Heart right ventricle (tissue), 16 donors: ENCODE results near the gene CPXM2. TPM values are rescaled to one million over a fixed set of nuclear protein-coding genes. Genes with fewer than 3 reads are reported as not detected.

Experiments
- ATAC-seq, 8 donors: fragments of 200-7000 bp; cut with Tn5 transposase; one replicate each; pipeline ENCODE4 v1.9.1; 2020; ENCODE audit warnings: mild to moderate bottlenecking in 8 of 8, moderate library complexity in 8 of 8, moderate number of reproducible peaks in 1 of 8
- DNase-seq, 2 donors: peaks; one replicate each; pipeline ENCODE4 v3.0.0-alpha.2; 2020
- H3K27ac ChIP-seq, 10 donors: fragments of 200-600 bp; sonication (generic) in 2 of 10; one replicate each; pipeline versions ENCODE4 v1.5.0 to v1.8.0; 2020 to 2022; ENCODE audit warnings: mild to moderate bottlenecking in 3 of 10
- H3K27me3 ChIP-seq, 7 donors: fragments of 200-600 bp; one replicate each; pipeline ENCODE4 v1.8.0; 2021 to 2022; ENCODE audit warnings: mild to moderate bottlenecking in 2 of 7
- H3K36me3 ChIP-seq, 9 donors: fragments of 200-600 bp; sonication (generic) in 1 of 9; one replicate each; pipeline versions ENCODE4 v1.5.0 to v1.8.0; 2020 to 2022; ENCODE audit warnings: mild to moderate bottlenecking in 2 of 9
- H3K4me1 ChIP-seq, 9 donors: fragments of 200-600 bp; sonication (generic) in 1 of 9; one replicate each; pipeline versions ENCODE4 v1.5.0 to v1.8.0; 2020 to 2022; ENCODE audit warnings: mild to moderate bottlenecking in 4 of 9
- H3K4me3 ChIP-seq, 10 donors: fragments of 200-600 bp; sonication (generic) in 2 of 10; one replicate each; pipeline versions ENCODE4 v1.5.0 to v1.8.0; 2020 to 2022; ENCODE audit warnings: mild to moderate bottlenecking in 7 of 10, moderate library complexity in 2 of 10
- H3K9me3 ChIP-seq, 11 donors: fragments of 200-600 bp in 10 of 11; sonication (generic) in 2 of 11; one replicate each; pipeline versions ENCODE4 v1.5.0 to v1.8.0; 2013 to 2022; ENCODE audit warnings: mild to moderate bottlenecking in 2 of 11, control low read depth in 1 of 11, moderate library complexity in 1 of 11
- CTCF ChIP-seq, 9 donors: fragments of 200-600 bp; sonication (generic) in 2 of 9; IDR thresholded peaks; one replicate each; pipeline versions ENCODE4 v1.5.0 to v1.8.0; 2021 to 2022; ENCODE audit warnings: antibody characterized with exemption in 9 of 9, mild to moderate bottlenecking in 5 of 9, moderate library complexity in 1 of 9
- WGBS, 2 donors: extraction: QIAGEN DNeasy Blood & Tissue Kit; methylation state at CpG; one replicate each; pipeline ENCODE4 v1.1.7; 2013; ENCODE audit warnings: inconsistent platforms in 1 of 2; 5-methylcytosine and 5-hydroxymethylcytosine counted together
- intact Hi-C, 10 donors: fragments of 100-400 bp; cut with DNase I; formaldehyde crosslinking; loops; one replicate each; pipeline versions ENCODE4 v1.11.1 to v1.14.2; 2022
- polyA plus RNA-seq, 2 donors: library from polyadenylated mRNA; stranded (reverse); fragments of 200-250 nt; gene quantifications; one replicate each; pipeline ENCODE4 v1.2.3, GENCODE V29; 2013
- total RNA-seq, 10 donors: library from RNA; stranded (reverse); fragmentation: NEBNext Ultra II Directional in 3 of 10; extraction: Animal tissue kit (Norgen Biotek cat#: 25700) in 3 of 10; gene quantifications; one replicate each; pipeline versions ENCODE4 v1.2.1 to v1.2.4, GENCODE V29; 2021 to 2023
- donor health status: Arrhythmogenic right ventricular cardiomyopathy.
- donor health status: ischemic (EF 13 %, LVEDD 7.1; RV severe dilation, severe dysfunction).
- donor health status: healthy with polysubstance abuse.
- donor health status: DM: no; HTN: yes; CAD: no.
- donor health status: DM: no; HTN: no; CAD: no.
- donor health status: ischemic (EF 25% LVEDD 6.9; RV normal size, moderate dysfunction).
- donor health status: ischemic (EF 25% LVEDD 5.7; RV mildly dilated, moderate dysfunction).
- donor health status: healthy.
- donor health status: DM: yes; HTN: yes; CAD: no.
- donor health status: Ischemic cardiomyopathy.
- donor health status: ischemic (EF 35%, LVEDD 5.7; RV mildly dilated, moderate dysfunction).
- donor health status: nonischemic (EF 11% LVEDD 7.7; RV severe dilation, severe dysfunction).
- donor health status: DM: yes; HTN: yes; CAD: no.
- donor health status: PGD.
- donor health status: ischemic (EF 29% LVEDD 5.4; RV normal size, mild dysfunction).
- donor health status: nonischemic (EF 23%, LVEDD 6.1; RV moderate dilation, normal function).

CPXM2 gene
- total and polyA plus RNA-seq, 12 donors, result 2.0 to 9.8 (median 3.8) TPM

DNA sequence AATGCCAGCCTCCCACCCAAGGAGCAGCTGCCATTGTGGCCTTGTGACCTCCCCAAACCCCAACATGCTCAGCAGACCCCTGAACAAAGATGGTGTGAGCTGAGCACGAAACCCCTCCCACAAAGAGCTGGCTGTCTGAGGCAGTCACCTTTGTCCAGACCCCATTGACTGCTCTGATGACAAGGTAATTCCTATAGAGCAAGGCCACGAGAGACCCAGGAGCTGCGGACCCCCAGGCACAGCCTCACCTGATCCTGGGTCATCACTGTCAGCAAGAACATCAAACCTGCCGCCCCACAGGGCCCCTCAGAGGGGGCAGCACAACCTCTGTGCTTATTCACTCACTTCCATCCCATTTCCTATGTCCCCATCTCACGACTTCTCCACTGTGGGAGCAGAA lies 102.6 kb downstream of the CPXM2 start:
- Histone ChIP-seq H3K9me3 (peaks cover 0 to 17% (median 0%) of the 10 kb centered on the region in 11 donors), H3K4me3 (no peak overlapping the region), H3K27ac (no peak overlapping the region), H3K27me3 (peaks cover 0 to 8% (median 0%) of the 10 kb centered on the region in 7 donors), H3K4me1 (peaks cover 0 to 6% (median 0%) of the 10 kb centered on the region in 9 donors), H3K36me3 (no peaks in the 10 kb centered on the region)
- no peak for TF ChIP-seq CTCF (IDR thresholded peaks at IDR 0.05)
- intact Hi-C loops, result no loop called here
- DNase-seq (no peak), ATAC-seq (no peak)
- 83 to 86% methylated on average over 5 of the region's 5 CpGs for WGBS, 2 donors

DNA sequence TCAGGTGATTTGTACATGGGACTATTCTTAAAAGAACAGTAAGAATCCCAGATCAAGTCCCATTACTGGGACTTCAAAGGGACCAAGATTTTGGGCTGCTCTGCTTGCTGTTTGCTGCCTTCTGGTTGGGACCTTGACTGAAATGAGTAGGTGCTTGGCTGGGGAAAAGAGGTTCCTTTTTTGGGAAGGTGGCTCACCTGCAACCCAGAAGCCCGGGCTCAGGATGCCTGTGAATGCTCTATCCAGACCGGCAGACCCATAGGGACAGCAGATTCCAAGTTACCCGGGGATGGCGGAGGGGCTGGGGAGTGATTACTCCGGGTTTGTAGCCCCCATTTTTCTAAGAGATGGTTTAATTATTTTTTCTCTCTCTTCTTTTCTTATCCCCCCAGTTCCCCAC lies 104.0 kb downstream of the CPXM2 start:
- WGBS, 2 donors, result 76 to 83% methylated on average over 5 of the region's 5 CpGs
- no peak for TF ChIP-seq CTCF (IDR thresholded peaks at IDR 0.05)
- intact Hi-C loops, result no loop called here
- DNase-seq, result no peak
- peaks cover 0 to 17% (median 0%) of the 10 kb centered on the region in 11 donors for H3K9me3 ChIP-seq
- H3K36me3 ChIP-seq, result no peaks in the 10 kb centered on the region
- H3K4me3 ChIP-seq, result no peak overlapping the region
- H3K27ac ChIP-seq, result no peak overlapping the region
- peaks cover 0 to 16% (median 0%) of the 10 kb centered on the region in 9 donors for H3K4me1 ChIP-seq
- peaks cover 0 to 8% (median 0%) of the 10 kb centered on the region in 7 donors for H3K27me3 ChIP-seq
- ATAC-seq, result no peak

- 19 to 42% methylated on average over 1 of the region's 1 CpG for WGBS, 2 donors
- Histone ChIP-seq H3K4me3 (no peak overlapping the region), H3K27me3 (peaks cover 0 to 8% (median 0%) of the 10 kb centered on the region in 7 donors), H3K36me3 (no peaks in the 10 kb centered on the region), H3K27ac (no peak overlapping the region), H3K9me3 (peaks cover 0 to 17% (median 0%) of the 10 kb centered on the region in 11 donors), H3K4me1 (peaks cover 0 to 16% (median 0%) of the 10 kb centered on the region in 9 donors)
- ATAC-seq (no peak), DNase-seq (no peak)
- TF ChIP-seq CTCF (IDR thresholded peaks at IDR 0.05), result no peak
- intact Hi-C loops, result no loop called here
Observed at GRCh38 chr10:123786896-123787295, 104.7 kb downstream of the CPXM2 start.

DNA sequence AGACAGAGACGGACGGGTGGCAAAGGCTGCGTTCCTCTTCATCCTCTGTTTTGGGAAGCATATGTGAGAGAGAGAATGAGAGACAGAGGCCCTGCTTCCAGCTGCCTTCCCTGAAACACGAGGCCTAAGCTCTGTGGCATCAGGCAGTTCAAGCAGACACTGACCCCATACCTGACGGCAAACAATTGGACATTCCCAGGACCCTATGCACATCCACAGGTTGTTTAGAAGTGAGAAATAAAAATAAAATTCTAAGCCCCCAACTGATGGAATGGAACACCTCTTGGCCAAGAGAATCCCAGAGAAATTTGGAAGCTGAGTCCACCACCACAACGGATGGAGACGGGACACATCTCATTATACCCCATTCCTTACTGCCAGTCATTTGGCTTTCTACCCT lies 105.3 kb downstream of the CPXM2 start:
- Histone ChIP-seq H3K36me3 (no peaks in the 10 kb centered on the region), H3K27me3 (peaks cover 0 to 12% (median 0%) of the 10 kb centered on the region in 7 donors), H3K4me3 (no peak overlapping the region), H3K4me1 (peaks cover 0 to 16% (median 0%) of the 10 kb centered on the region in 9 donors), H3K27ac (no peak overlapping the region), H3K9me3 (peaks cover 0 to 12% (median 0%) of the 10 kb centered on the region in 11 donors)
- no peak for ATAC-seq
- TF ChIP-seq CTCF (IDR thresholded peaks at IDR 0.05), result no peak
- intact Hi-C loops, result no loop called here
- WGBS, 2 donors, result 88 to 93% methylated on average over 7 of the region's 7 CpGs
- DNase-seq, result no peak
